ENCODE measurements around the gene RTKN. TPM values are rescaled to one million over a fixed set of nuclear protein-coding genes. Genes with fewer than 3 reads are reported as not detected.

RTKN gene
- total and polyA plus RNA-seq, 2 of the 13 experiments (the other 11 are each of a cell fraction or from before 2014, with no cell fraction given), result 159 to 166 TPM

DNA sequence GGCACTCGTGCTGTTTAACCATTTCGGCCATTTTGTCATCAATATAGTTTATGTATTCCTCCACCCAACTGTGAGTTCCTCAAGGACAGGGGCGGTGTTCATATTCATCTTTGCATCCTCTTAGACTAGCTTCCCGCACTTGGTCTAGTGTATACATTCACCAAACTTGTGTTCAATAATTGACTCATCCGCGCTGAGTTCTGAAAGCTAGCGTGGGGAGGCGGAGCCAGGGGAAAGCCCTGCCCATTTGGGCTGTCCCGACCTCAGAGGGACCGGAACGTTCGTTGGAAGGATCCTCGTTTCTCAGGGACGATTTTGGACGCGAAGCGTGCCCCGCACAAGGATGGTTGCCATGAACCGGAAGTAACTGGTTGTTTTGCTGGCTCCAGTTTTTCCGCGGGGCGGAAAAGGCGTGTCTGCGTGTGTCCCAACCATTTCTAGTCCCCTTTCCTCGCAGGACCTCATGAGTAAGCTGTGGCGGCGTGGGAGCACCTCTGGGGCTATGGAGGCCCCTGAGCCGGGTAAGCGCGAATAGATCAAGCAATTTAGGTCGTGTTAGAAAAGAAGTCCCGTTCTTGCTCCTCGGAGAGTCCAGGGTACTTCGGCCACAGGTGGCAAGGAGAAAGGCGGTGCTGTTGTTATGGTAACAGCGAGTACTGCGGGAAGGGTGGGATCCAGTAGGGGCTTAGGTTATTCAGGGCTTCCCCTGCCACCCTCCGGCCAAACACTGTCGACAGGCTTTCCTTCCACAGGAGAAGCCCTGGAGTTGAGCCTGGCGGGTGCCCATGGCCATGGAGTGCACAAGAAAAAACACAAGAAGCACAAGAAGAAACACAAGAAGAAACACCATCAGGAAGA lies 13.1 kb upstream of the RTKN start, which contains the start of gene INO80B (continued):
- TF ChIP-seq TERF1 (CRISPR knock-in tag; IDR thresholded peaks at IDR 0.05), result no peak
- TF ChIP-seq PAX8 (CRISPR knock-in tag; IDR thresholded peaks at IDR 0.05; ENCODE audit: borderline replicate concordance), result peak; percentile 72; the same call in 1 of the 2 replicates
- no peak for TF ChIP-seq ZNF850 (CRISPR knock-in tag; conservative IDR thresholded peaks at IDR 0.05)
- peak; percentile 100 for TF ChIP-seq ZNF350 (CRISPR knock-in tag; IDR thresholded peaks at IDR 0.05; ENCODE audit: borderline replicate concordance, low read depth)
- TF ChIP-seq SALL2 (CRISPR knock-in tag; IDR thresholded peaks at IDR 0.05), result peak; percentile 94
- no peak for TF ChIP-seq HDAC6 (IDR thresholded peaks at IDR 0.05; ENCODE audit: low read depth, low read length)
- TF ChIP-seq ZSCAN20 (CRISPR knock-in tag; IDR thresholded peaks at IDR 0.05; ENCODE audit: borderline replicate concordance), result no peak
- no peak; the same call in 1 of the 2 replicates for TF ChIP-seq ONECUT2 (CRISPR knock-in tag; IDR thresholded peaks at IDR 0.05)
- TF ChIP-seq KDM5A (IDR thresholded peaks at IDR 0.05; ENCODE audit: borderline replicate concordance, low read length), result peak; percentile 98
- TF ChIP-seq ATF1 (CRISPR knock-in tag; IDR thresholded peaks at IDR 0.05), result peak; percentile 87
- peak; percentile 52 for TF ChIP-seq ZNF264 (CRISPR knock-in tag; IDR thresholded peaks at IDR 0.05)
- peak; percentile 70 for TF ChIP-seq NFYC (CRISPR knock-in tag; IDR thresholded peaks at IDR 0.05)
- peak; percentile 82 for TF ChIP-seq ZEB1 (IDR thresholded peaks at IDR 0.05; ENCODE audit: insufficient replicate concordance, low read depth)
- no peak for TF ChIP-seq MBNL3 (CRISPR knock-in tag; conservative IDR thresholded peaks at IDR 0.05)
- TF ChIP-seq ZNF326 (CRISPR knock-in tag; IDR thresholded peaks at IDR 0.05; ENCODE audit: borderline replicate concordance), result no peak
- TF ChIP-seq ZSCAN29 (CRISPR knock-in tag; conservative IDR thresholded peaks at IDR 0.05), result no peak; the same call in 1 of the 2 replicates
- TF ChIP-seq ZNF121 (CRISPR knock-in tag; IDR thresholded peaks at IDR 0.05), result peak; percentile 62; the same call in 1 of the 2 replicates
- no peak for TF ChIP-seq DMTF1 (CRISPR knock-in tag; IDR thresholded peaks at IDR 0.05)
- TF ChIP-seq ZNF7 (CRISPR knock-in tag; IDR thresholded peaks at IDR 0.05), result peak; percentile 82; the same call in 1 of the 2 replicates
- no peak for TF ChIP-seq AGO2 (optimal IDR thresholded peaks at IDR 0.05; ENCODE audit: low read depth, low read length)
- TF ChIP-seq, protein P1, sequence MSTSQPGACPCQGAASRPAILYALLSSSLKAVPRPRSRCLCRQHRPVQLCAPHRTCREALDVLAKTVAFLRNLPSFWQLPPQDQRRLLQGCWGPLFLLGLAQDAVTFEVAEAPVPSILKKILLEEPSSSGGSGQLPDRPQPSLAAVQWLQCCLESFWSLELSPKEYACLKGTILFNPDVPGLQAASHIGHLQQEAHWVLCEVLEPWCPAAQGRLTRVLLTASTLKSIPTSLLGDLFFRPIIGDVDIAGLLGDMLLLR (CRISPR knock-in tag; IDR thresholded peaks at IDR 0.05), result peak; percentile 96
- TF ChIP-seq, protein P2, sequence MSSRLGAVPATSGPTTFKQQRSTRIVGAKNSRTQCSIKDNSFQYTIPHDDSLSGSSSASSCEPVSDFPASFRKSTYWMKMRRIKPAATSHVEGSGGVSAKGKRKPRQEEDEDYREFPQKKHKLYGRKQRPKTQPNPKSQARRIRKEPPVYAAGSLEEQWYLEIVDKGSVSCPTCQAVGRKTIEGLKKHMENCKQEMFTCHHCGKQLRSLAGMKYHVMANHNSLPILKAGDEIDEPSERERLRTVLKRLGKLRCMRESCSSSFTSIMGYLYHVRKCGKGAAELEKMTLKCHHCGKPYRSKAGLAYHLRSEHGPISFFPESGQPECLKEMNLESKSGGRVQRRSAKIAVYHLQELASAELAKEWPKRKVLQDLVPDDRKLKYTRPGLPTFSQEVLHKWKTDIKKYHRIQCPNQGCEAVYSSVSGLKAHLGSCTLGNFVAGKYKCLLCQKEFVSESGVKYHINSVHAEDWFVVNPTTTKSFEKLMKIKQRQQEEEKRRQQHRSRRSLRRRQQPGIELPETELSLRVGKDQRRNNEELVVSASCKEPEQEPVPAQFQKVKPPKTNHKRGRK (CRISPR knock-in tag; IDR thresholded peaks at IDR 0.05), result peak; percentile 56; the same call in 1 of the 2 replicates
- no peak for TF ChIP-seq IRX3 (CRISPR knock-in tag; IDR thresholded peaks at IDR 0.05; ENCODE audit: borderline replicate concordance, low read depth)
